KMS-11 (cell line): ENCODE measurements around the gene SUDS3.

Source experiments
- H2AFZ ChIP-seq: fragments of 200-600 bp; sonication (generic); 2 replicates; pipeline ENCODE4 v1.6.1; 2016; ENCODE audit warnings: antibody characterized with exemption, mixed run types, low read depth
- H3K27ac ChIP-seq: fragments of 200-600 bp; sonication (generic); 2 replicates; pipeline ENCODE4 v1.6.1; 2016; ENCODE audit warnings: mild to moderate bottlenecking, mixed run types
- H3K27me3 ChIP-seq: fragments of 200-600 bp; sonication (generic); 2 replicates; pipeline ENCODE4 v1.6.1; 2017; ENCODE audit warnings: mild to moderate bottlenecking, low read depth, mixed run types, moderate library complexity; ENCODE audit not compliant: insufficient read depth
- H3K36me3 ChIP-seq: fragments of 200-600 bp; sonication (generic); 2 replicates; pipeline ENCODE4 v1.6.1; 2017; ENCODE audit warnings: mild to moderate bottlenecking, mixed run types; ENCODE audit not compliant: insufficient read depth
- H3K4me1 ChIP-seq: fragments of 200-600 bp; sonication (generic); 2 replicates; pipeline ENCODE4 v1.6.1; 2016; ENCODE audit warnings: mild to moderate bottlenecking, low read depth, mixed run types; ENCODE audit not compliant: poor library complexity, severe bottlenecking
- H3K4me2 ChIP-seq: fragments of 200-600 bp; sonication (generic); 2 replicates; pipeline ENCODE4 v1.7.0; 2016; ENCODE audit warnings: mild to moderate bottlenecking, mixed run types
- H3K4me3 ChIP-seq: fragments of 200-600 bp; sonication (generic); IDR thresholded peaks from 2 replicates; pipeline ENCODE4 v1.6.1; 2017; ENCODE audit warnings: low read depth, low read length, mixed read lengths; ENCODE audit not compliant: insufficient read depth
- H3K79me2 ChIP-seq: fragments of 200-600 bp; sonication (generic); 2 replicates; pipeline ENCODE4 v1.6.1; 2016; ENCODE audit warnings: low read depth, mixed run types; ENCODE audit not compliant: insufficient read depth
- H3K9ac ChIP-seq: fragments of 200-600 bp; sonication (generic); 2 replicates; pipeline ENCODE4 v1.6.1; 2016; ENCODE audit warnings: mild to moderate bottlenecking, mixed run types
- H4K20me1 ChIP-seq: fragments of 200-600 bp; sonication (generic); 2 replicates; pipeline ENCODE4 v1.6.1; 2016; ENCODE audit warnings: mild to moderate bottlenecking, mixed run types; ENCODE audit not compliant: insufficient read depth
- CTCF ChIP-seq: fragments of 200-600 bp; sonication (generic); conservative IDR thresholded peaks from 2 replicates; pipeline ENCODE4 v1.6.1; 2017; ENCODE audit warnings: low read depth, mild to moderate bottlenecking, antibody characterized with exemption, low read length, moderate library complexity, mixed read lengths

The SUDS3 gene

GRCh38 chr12:118330421-118331018, 45.8 kb upstream of the SUDS3 start:
- no peaks in the 10 kb centered on the region for H3K27me3 ChIP-seq
- H3K4me3 ChIP-seq: no peak overlapping the region
- no peak for TF ChIP-seq CTCF
- H3K27ac ChIP-seq: no peak overlapping the region
- H2AFZ ChIP-seq: no peak overlapping the region
- no peak overlapping the region for H3K9ac ChIP-seq
- no peaks in the 10 kb centered on the region for H3K36me3 ChIP-seq
- H3K4me1 ChIP-seq: no peaks in the 10 kb centered on the region
- no peaks in the 10 kb centered on the region for H3K79me2 ChIP-seq
- no peaks in the 10 kb centered on the region for H4K20me1 ChIP-seq
- H3K4me2 ChIP-seq: no peak overlapping the region

GRCh38 chr12:118332511-118332910, 43.8 kb upstream of the SUDS3 start:
- no peak for TF ChIP-seq CTCF
- no peak overlapping the region for H3K9ac ChIP-seq
- H3K4me2 ChIP-seq: no peak overlapping the region
- peaks cover 4% of the 10 kb centered on the region for H3K4me1 ChIP-seq
- no peak overlapping the region for H3K27ac ChIP-seq
- H3K79me2 ChIP-seq: no peaks in the 10 kb centered on the region
- no peaks in the 10 kb centered on the region for H4K20me1 ChIP-seq
- H3K4me3 ChIP-seq: no peak overlapping the region
- no peak overlapping the region for H2AFZ ChIP-seq
- no peaks in the 10 kb centered on the region for H3K27me3 ChIP-seq
- no peaks in the 10 kb centered on the region for H3K36me3 ChIP-seq

- Histone ChIP-seq H3K9ac (no peak overlapping the region), H4K20me1 (no peaks in the 10 kb centered on the region), H3K27ac (no peak overlapping the region), H3K27me3 (no peaks in the 10 kb centered on the region), H3K4me1 (peaks cover 4% of the 10 kb centered on the region), H2AFZ (no peak overlapping the region), H3K36me3 (no peaks in the 10 kb centered on the region), H3K4me2 (no peak overlapping the region), H3K79me2 (no peaks in the 10 kb centered on the region), H3K4me3 (no peak overlapping the region)
- TF ChIP-seq CTCF: no peak
These were observed 42.1 kb upstream of the SUDS3 start for GRCh38 chr12:118334241-118334640.

GRCh38 chr12:118334939-118335567, 41.3 kb upstream of the SUDS3 start:
- Histone ChIP-seq H3K79me2 (no peaks in the 10 kb centered on the region), H3K4me3 (no peak overlapping the region), H3K9ac (no peak overlapping the region), H4K20me1 (no peaks in the 10 kb centered on the region), H3K27me3 (no peaks in the 10 kb centered on the region), H3K4me1 (peaks cover 4% of the 10 kb centered on the region), H3K36me3 (no peaks in the 10 kb centered on the region), H3K4me2 (no peak overlapping the region), H2AFZ (no peak overlapping the region), H3K27ac (no peak overlapping the region)
- no peak for TF ChIP-seq CTCF
